Lower leg skin (tissue), 3 donors: Measurements from ENCODE around the gene FAM83E.

Experiments
- CTCF ChIP-seq, 3 donors: fragments of 450-650 bp; IDR thresholded peaks; one replicate each; pipeline ENCODE4 v1.5.1; 2016; ENCODE audit warnings: antibody characterized with exemption in 3 of 3, mild to moderate bottlenecking in 3 of 3, moderate library complexity in 2 of 3
- POLR2A ChIP-seq, 2 donors: fragments of 450-650 bp; IDR thresholded peaks; one replicate each; pipeline ENCODE4 v1.6.1; 2016 to 2017; ENCODE audit warnings: antibody characterized with exemption in 2 of 2, mild to moderate bottlenecking in 1 of 2, moderate library complexity in 1 of 2

- TF ChIP-seq CTCF (IDR thresholded peaks at IDR 0.05) (no peak), POLR2A (IDR thresholded peaks at IDR 0.05) (no peak)
Observed at GRCh38 chr19:48660852-48661710, 46.2 kb upstream of the FAM83E start.
